Astrocyte (in vitro differentiated cells and primary cell): ENCODE results near the gene ABCC11. TPM values are rescaled to one million over a fixed set of nuclear protein-coding genes. Genes with fewer than 3 reads are reported as not detected.

Source experiments
- DNase-seq: peaks from one replicate; pipeline ENCODE4 v3.0.0-alpha.2; 2010; ENCODE audit warnings: low read depth
- FAIRE-seq: peaks from 2 replicates; lab custom pipeline; 2011; peaks lifted over from hg19 to GRCh38; lab: Jason Lieb, UNC
- H2AFZ ChIP-seq: 2 replicates; pipeline ENCODE4 v1.6.0; 2012; ENCODE audit warnings: low read depth, low read length, inconsistent platforms
- H3K27ac ChIP-seq: 2 replicates; pipeline ENCODE4 v1.5.1; 2011; ENCODE audit warnings: low read depth, low read length, inconsistent platforms
- H3K27me3 ChIP-seq: 2 replicates; pipeline ENCODE4 v1.6.0; 2011; ENCODE audit warnings: low read length, inconsistent platforms; ENCODE audit not compliant: insufficient read depth
- H3K36me3 ChIP-seq: 2 replicates; pipeline ENCODE4 v1.5.1; 2011; ENCODE audit warnings: low read length, inconsistent platforms; ENCODE audit not compliant: insufficient read depth
- H3K4me1 ChIP-seq: 2 replicates; pipeline ENCODE4 v1.5.1; 2011; ENCODE audit warnings: low read length, inconsistent platforms; ENCODE audit not compliant: insufficient read depth
- H3K4me2 ChIP-seq: 2 replicates; pipeline ENCODE4 v1.6.0; 2012; ENCODE audit warnings: low read length, inconsistent platforms
- H3K4me3 ChIP-seq: 2 replicates; pipeline ENCODE4 v1.5.1; 2011; ENCODE audit warnings: low read depth, mild to moderate bottlenecking, low read length, inconsistent platforms; ENCODE audit not compliant: insufficient read depth
- H3K79me2 ChIP-seq: 2 replicates; pipeline ENCODE4 v1.6.0; 2012; ENCODE audit warnings: mild to moderate bottlenecking, low read length, inconsistent platforms; ENCODE audit not compliant: insufficient read depth
- H3K9ac ChIP-seq: 2 replicates; pipeline ENCODE4 v1.6.0; 2012; ENCODE audit warnings: mild to moderate bottlenecking, low read length, inconsistent platforms
- H3K9me3 ChIP-seq: 2 replicates; pipeline ENCODE4 v1.5.1; 2012; ENCODE audit warnings: low read depth, mild to moderate bottlenecking, low read length, inconsistent platforms; ENCODE audit not compliant: insufficient read depth
- H4K20me1 ChIP-seq: 2 replicates; pipeline ENCODE4 v1.6.0; 2012; ENCODE audit warnings: low read length, inconsistent platforms; ENCODE audit not compliant: insufficient read depth
- H3K27ac Mint-ChIP-seq: one replicate; pipeline ENCODE4 v1.8.0; 2021; ENCODE audit warnings: mild to moderate bottlenecking, mixed read lengths; ENCODE audit not compliant: unreplicated experiment
- H3K27me3 Mint-ChIP-seq: one replicate; pipeline ENCODE4 v1.8.0; 2021; ENCODE audit warnings: low read depth, mixed read lengths; ENCODE audit not compliant: unreplicated experiment
- H3K36me3 Mint-ChIP-seq: one replicate; pipeline ENCODE4 v1.8.0; 2021; ENCODE audit warnings: low read depth, mixed read lengths; ENCODE audit not compliant: unreplicated experiment
- H3K4me1 Mint-ChIP-seq: one replicate; pipeline ENCODE4 v1.8.0; 2021; ENCODE audit warnings: low read depth, mixed read lengths; ENCODE audit not compliant: unreplicated experiment
- H3K4me3 Mint-ChIP-seq: one replicate; pipeline ENCODE4 v1.8.0; 2021; ENCODE audit warnings: mild to moderate bottlenecking, moderate library complexity, mixed read lengths; ENCODE audit not compliant: unreplicated experiment
- H3K9me3 Mint-ChIP-seq: one replicate; pipeline ENCODE4 v1.8.0; 2021; ENCODE audit warnings: mild to moderate bottlenecking, mixed read lengths; ENCODE audit not compliant: unreplicated experiment
- CTCF ChIP-seq: IDR thresholded peaks from 2 replicates; pipeline ENCODE4 v1.5.1; 2011; ENCODE audit warnings: low read depth, mild to moderate bottlenecking, inconsistent platforms, low read length, moderate library complexity; ENCODE audit not compliant: insufficient read depth
- EZH2 ChIP-seq: IDR thresholded peaks from 2 replicates; pipeline ENCODE4 v1.6.1; 2012; ENCODE audit warnings: mild to moderate bottlenecking, low read length, inconsistent platforms; ENCODE audit not compliant: insufficient read depth
- total RNA-seq: library from RNA; stranded (reverse); gene quantifications from 2 replicates; pipeline ENCODE4 v1.2.1, GENCODE V29; 2021

Gene ABCC11
- total RNA-seq, 1 donor from 2014 or later = 0.32 TPM

- no peak for DNase-seq
- no peaks in the 10 kb centered on the region for H4K20me1 ChIP-seq
- peaks cover 7% of the 10 kb centered on the region for H3K27me3 Mint-ChIP-seq
- no peak for FAIRE-seq
- H2AFZ ChIP-seq = no peak overlapping the region
- H3K27ac Mint-ChIP-seq = no peak overlapping the region
- H3K4me1 ChIP-seq = peaks cover 13% of the 10 kb centered on the region
- TF ChIP-seq CTCF = no peak
- no peak overlapping the region for H3K4me3 Mint-ChIP-seq
- no peaks in the 10 kb centered on the region for H3K9me3 ChIP-seq
- H3K36me3 ChIP-seq = no peaks in the 10 kb centered on the region
- no peaks in the 10 kb centered on the region for H3K36me3 Mint-ChIP-seq
- H3K27me3 ChIP-seq = no peaks in the 10 kb centered on the region
- no peak overlapping the region for H3K27ac ChIP-seq
- H3K4me3 ChIP-seq = no peak overlapping the region
- no peaks in the 10 kb centered on the region for H3K79me2 ChIP-seq
- H3K4me2 ChIP-seq = no peak overlapping the region
- H3K4me1 Mint-ChIP-seq = peaks cover 14% of the 10 kb centered on the region
- H3K9ac ChIP-seq = no peak overlapping the region
- peaks cover 3% of the 10 kb centered on the region for H3K9me3 Mint-ChIP-seq
Observed at GRCh38 chr16:48161906-48162305, 85.4 kb downstream of the ABCC11 start.

- Histone ChIP-seq H3K27me3 (no peaks in the 10 kb centered on the region), H3K79me2 (no peaks in the 10 kb centered on the region), H3K4me1 (peaks cover 13% of the 10 kb centered on the region), H3K9ac (no peak overlapping the region), H3K9me3 (no peaks in the 10 kb centered on the region), H4K20me1 (no peaks in the 10 kb centered on the region), H3K4me2 (no peak overlapping the region), H3K27ac (no peak overlapping the region), H3K4me3 (no peak overlapping the region), H2AFZ (no peak overlapping the region), H3K36me3 (no peaks in the 10 kb centered on the region)
- FAIRE-seq (no peak), DNase-seq (peak; percentile 38)
- Mint-ChIP-seq H3K36me3 (no peaks in the 10 kb centered on the region), H3K27ac (no peak overlapping the region), H3K9me3 (peaks cover 3% of the 10 kb centered on the region), H3K4me3 (no peak overlapping the region), H3K27me3 (peaks cover 13% of the 10 kb centered on the region), H3K4me1 (peaks cover 14% of the 10 kb centered on the region)
- TF ChIP-seq CTCF = no peak
- TF ChIP-seq EZH2 = no peak
Observed at GRCh38 chr16:48160575-48160974, 86.8 kb downstream of the ABCC11 start.

DNA sequence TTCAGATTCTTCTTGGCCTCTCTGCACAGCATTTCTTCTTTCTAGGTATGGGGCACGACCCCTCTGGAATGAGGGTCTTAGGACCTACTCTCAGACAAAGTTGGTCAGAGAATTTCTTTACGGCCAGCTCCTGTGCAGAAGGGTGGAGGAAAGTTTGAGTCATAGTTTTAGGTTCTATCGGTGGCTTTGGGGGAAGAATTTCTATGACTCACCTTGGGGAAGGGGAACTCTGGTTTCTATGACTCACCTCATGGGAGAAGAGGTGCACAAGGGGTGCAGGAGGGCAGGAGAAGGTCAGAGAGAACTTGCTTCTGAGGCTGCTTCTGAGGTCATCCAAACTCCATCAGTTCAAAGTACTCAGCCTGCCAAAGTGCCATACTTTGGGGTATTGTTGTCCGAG is 89.0 kb downstream of the ABCC11 start:
- peaks cover 13% of the 10 kb centered on the region for H3K4me1 ChIP-seq
- peak overlapping the region; percentile 37 for H3K27ac Mint-ChIP-seq
- no peaks in the 10 kb centered on the region for H3K36me3 ChIP-seq
- no peaks in the 10 kb centered on the region for H3K79me2 ChIP-seq
- no peak overlapping the region for H3K4me3 ChIP-seq
- DNase-seq (peak; percentile 87), FAIRE-seq (peak; percentile 70)
- H4K20me1 ChIP-seq = no peaks in the 10 kb centered on the region
- no peaks in the 10 kb centered on the region for H3K27me3 ChIP-seq
- no peaks in the 10 kb centered on the region for H3K9me3 ChIP-seq
- H3K4me1 Mint-ChIP-seq = peaks cover 10% of the 10 kb centered on the region
- no peak for TF ChIP-seq CTCF
- TF ChIP-seq EZH2 = no peak
- H3K36me3 Mint-ChIP-seq = no peaks in the 10 kb centered on the region
- peaks cover 3% of the 10 kb centered on the region for H3K9me3 Mint-ChIP-seq
- H3K27me3 Mint-ChIP-seq = peaks cover 16% of the 10 kb centered on the region
- peak overlapping the region; percentile 51 for H3K27ac ChIP-seq
- H3K4me2 ChIP-seq = peak overlapping the region; percentile 54
- no peak overlapping the region for H3K4me3 Mint-ChIP-seq
- H3K9ac ChIP-seq = peak overlapping the region; percentile 29
- H2AFZ ChIP-seq = no peak overlapping the region
